ENCODE measurements around the gene LPP.

LPP gene

DNA sequence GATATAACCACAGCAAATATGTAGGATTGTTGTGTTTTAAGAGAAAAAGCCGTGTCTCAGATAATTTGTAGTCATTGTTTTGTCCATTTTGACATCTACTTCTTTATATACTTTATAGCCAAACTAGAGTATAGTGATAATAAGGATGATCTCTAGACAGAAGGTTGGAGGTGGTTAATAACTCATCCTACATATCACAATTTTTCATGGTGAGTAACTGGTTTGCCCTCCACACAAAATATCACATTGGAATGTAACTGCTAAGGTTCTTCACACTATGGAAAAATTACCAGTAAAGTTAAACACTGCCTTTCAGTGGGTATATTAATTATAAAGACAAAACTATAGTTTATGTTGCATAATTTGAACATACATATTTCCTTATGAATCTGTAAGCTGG lies 380.7 kb downstream of the LPP start:
- no peak for DNase-seq

DNA sequence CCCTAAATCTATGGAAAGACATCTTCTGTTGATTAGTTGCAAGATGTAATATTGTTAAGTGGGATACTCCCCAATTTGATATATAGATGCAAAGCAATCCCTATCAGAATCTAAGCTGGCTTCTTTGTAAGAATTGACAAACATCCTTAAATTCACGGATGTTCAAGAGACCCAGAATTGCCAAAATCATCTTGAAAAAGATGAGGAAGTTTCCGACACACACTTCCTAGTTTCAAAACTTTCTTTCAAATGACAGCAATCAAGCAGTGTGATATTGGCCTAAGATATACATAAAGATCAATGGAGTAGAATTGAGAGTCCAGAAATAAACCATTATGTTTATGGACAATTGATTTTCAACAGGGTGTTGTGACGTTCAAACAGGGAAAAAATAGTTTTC lies 383.6 kb downstream of the LPP start:
- DNase-seq = no peak

DNA sequence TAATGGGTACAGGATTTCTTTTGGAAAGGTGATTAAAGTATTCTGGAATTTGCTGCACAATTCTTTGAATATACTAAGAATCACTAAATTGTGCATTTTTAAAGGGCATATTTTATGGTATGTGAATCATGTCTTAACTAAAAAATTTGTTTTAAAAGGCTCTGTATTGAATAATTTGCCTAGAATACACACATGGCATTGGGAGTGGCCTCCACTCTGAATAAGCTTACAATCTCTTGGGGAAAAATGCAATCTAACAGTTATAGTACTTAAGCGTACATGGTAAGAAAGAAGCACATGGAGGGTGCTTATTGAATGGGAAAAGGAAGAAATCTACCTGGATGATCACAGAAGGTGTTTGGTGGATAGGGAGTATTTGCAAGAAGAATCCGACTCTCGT lies 385.1 kb downstream of the LPP start:
- no peak for DNase-seq

DNA sequence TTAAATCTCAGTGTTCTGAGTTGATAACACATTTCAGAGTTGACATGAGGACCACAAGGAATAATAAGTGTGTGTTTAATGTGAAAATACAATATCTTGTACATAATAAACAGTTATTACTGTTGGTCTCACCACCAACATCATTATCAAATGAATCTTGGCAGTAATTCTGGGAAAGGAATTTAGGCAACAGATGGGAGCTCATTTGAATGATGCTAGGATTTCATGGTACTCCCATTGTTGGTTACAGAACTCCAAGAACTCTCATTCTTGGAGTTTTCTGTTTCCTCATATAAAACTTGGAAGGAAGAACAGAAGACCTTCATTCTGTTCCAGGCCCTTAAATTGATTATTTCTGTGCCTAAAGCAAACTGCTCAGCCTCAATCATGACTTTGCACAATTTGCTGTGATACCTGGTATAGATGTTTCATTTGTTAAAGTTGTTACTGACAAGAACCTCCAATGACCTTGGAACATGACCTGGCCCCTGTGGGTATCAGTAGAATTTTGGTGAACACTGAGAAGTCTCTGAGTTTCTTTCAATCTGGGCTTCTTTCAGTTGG lies 385.8 kb downstream of the LPP start:
- DNase-seq = no peak

DNA sequence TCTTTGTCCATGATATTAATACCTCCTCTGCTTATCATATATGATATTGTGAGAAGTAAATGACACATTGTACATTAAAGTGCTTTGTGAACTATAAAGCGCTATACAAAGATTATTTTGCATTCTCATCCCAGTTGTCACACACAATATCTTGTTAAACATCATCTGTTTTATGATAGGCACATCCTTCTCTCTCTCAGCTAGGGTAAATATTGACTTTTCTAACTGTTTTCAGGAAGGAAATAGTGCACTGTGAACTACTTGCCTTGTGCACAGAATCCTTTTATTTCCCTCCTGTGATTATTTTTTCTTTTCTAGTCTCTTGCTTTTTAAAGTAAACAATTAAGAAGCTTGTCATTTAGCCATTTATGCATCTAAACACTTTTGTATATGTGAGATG lies 388.2 kb downstream of the LPP start:
- DNase-seq = peak; percentile 9 to 48

DNA sequence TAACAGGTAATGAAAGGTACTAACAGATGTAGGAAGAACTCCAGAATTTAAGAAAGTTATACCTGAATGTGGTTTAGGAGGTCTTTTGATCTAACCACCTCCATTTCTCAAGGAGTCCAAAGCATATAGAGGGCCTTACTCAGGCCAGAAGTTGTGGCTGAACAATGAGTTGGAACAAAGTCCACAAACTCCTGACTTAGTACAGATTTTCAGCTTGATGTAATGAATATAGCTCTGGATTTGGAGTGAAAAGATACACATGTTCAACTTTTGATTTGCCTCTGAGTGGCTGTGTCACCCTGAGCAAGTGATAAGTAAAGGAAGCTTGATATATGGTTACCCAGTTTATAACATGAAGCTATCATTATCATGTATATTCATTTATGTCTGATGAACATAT lies 390.1 kb downstream of the LPP start:
- no peak for DNase-seq

DNA sequence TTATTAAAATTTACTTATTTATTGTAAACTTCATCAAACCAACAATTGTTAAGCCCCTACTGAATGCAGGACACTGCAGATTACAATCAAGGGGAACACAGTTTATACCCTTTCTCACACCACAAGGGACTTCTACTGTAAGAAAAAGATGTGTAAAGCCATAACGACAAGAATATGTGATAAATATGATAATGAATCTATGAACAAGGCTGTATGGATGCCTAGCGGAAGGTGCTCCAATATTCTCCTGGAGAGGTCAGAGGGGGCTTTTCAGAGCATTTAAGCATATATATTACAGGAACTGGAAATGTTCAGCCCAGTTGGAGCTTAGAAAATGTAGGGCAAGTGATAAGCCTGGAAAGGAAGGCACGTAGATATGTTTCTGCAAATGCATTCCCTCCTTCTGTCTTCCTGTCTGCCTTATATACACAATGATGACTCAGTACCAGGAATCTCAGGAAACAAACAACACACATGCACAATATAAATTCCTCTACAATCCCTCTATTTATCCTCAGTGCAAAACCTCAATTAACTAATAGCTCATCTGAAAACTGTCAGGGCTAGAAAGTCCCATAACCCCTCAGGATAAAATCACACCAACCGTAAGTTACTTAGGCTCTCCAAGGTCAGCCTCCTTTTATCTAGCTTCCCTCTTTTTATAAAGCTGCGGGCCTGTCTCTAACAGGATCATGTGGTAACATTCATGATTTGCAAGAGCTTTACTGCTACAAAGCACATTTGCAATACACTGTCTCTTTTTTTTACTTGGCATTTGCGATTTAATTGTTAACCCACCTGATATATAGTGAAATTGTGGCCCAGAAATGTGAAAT lies 393.1 kb downstream of the LPP start:
- DNase-seq = no peak

DNA sequence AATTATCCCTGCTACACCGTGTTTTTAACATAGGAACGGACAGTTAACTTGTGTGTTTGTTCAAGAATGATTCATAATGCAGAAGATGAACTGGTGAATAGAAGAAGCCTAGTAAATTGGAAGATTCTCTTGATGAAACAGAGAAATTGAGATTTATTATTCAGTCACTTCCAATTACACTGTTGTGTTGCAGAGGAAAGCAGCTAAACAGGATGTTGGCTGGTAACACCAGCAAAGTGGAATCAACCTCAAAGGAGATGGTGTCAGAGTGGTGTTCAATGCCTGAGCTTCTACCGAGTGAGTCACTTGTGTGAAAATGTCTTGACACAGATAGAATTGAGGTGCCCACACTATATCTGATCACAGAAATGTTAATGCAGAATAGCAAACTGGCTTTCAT lies 399.6 kb downstream of the LPP start:
- no peak for DNase-seq

DNA sequence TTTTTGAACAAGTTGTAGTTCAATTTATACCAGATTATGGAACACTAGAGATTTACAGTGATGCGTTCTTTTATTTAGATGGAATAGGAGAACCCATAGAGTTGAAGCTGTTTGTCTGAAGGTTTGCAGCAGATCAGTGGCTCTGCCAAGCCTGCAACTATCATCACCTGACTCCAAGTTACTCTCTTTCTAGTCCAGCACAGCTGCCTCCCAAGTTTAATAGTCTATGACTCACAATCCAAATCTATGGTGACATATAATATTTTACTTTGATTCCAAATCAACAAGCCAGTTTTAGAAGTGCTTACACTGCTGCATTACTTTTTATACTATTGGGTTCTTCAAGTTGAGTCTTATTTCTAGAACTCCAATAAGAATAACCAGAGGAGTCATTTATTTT lies 400.4 kb downstream of the LPP start:
- no peak for DNase-seq

DNA sequence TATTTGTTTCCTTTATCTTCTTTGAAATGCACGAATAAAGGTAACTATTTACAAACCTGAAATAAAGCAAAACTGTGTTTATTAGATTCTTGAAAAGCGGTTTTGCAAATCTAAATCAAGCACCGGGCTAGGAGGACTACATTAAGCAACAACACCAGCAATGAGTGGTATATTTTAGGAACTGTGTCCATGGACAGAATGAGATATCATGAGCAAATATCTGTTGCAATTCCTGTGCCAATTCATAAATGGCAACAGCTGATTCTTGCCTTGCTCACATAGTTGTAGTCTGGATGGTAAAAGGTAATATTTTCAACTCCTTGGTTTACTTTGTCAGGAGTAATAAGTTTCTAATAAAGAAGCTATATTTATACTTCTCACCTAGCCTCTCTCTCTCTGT lies 403.3 kb downstream of the LPP start:
- DNase-seq = no peak

DNA sequence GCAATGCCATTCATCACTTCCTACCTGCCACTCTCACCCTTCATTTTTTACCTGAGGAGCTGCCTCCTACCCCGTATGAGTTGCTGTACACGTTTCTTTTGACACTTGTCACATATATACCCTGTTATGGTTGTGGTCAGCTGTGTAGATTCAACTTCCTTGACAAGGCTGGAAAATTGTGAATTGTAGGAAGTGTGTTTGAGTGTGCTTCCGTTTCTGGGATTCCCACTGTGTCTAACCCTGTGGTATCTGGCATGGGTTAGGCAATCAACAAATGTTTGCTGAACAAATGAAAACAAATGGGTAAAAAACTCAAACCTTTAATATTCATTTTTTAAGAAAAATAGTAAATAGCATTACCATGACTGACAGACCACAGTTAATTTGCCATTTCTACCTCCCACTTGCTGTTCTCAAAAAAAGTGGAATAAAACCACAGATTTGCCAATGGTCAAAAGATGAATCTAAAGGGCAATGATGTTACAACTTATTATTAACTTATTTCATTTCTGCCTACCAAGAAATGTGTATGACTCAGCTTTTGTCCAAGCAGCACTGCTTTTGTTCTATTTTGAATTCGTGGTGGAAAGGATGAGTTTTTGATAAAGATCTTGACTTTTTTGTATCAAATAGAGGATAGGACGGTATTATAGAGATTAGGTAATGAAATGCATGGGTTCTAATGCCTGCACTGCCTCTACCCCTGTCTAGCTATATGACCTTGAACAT lies 404.6 kb downstream of the LPP start:
- no peak for DNase-seq

DNA sequence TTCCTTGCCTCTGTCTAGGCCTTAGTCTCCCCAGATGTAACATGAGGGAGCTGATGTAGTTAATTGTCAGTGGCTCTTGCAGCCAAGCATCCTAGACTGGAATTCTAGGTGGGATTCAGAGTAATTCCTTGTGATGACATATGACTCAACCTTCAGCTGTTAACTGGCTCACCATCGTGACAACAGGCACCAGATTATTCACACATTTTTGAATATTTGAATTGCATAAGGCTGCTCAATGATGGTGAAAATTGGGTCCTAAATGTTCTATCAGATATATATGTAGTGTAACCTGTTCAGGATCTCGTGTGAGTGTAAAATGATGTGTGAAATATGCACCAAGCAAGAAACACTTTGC lies 405.1 kb downstream of the LPP start:
- DNase-seq = no peak

DNA sequence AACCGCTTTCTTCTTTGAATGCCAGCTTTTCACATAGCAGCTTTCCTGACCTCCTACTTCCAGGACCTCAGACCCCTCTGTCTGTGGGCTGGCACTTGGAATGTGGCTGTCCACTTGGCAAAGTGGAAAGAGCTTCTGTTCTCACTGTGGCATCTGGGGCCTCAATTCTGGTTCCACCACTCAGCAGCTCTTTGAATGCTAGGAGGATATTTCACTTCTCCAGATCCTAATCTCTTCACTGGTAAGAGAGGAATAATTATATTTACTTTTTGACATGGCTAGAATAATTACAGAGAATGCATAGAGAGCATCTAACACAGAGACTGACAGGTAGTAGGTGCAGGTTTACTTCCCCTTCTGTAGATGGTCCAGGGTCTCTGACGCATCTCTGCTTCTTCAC lies 405.9 kb downstream of the LPP start:
- no peak for DNase-seq

DNA sequence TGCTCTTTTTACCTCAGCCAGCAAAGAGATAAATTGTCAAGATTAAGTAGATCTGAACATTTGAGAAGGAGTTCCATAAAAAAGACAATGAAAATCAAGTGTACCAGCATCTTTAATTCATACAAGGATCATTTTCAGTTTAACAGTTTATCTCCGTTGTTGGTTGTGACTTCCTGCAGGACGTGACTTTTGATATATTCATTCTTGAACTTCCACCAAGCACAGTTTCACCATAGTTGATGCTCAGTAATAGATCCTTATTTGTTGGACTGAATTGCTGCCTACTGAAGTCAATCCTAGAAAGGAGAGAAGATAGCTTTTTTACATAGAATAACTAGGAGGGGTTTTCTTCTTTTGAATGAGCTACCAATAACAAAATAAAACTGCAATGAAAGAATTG lies 408.2 kb downstream of the LPP start:
- DNase-seq = no peak

DNA sequence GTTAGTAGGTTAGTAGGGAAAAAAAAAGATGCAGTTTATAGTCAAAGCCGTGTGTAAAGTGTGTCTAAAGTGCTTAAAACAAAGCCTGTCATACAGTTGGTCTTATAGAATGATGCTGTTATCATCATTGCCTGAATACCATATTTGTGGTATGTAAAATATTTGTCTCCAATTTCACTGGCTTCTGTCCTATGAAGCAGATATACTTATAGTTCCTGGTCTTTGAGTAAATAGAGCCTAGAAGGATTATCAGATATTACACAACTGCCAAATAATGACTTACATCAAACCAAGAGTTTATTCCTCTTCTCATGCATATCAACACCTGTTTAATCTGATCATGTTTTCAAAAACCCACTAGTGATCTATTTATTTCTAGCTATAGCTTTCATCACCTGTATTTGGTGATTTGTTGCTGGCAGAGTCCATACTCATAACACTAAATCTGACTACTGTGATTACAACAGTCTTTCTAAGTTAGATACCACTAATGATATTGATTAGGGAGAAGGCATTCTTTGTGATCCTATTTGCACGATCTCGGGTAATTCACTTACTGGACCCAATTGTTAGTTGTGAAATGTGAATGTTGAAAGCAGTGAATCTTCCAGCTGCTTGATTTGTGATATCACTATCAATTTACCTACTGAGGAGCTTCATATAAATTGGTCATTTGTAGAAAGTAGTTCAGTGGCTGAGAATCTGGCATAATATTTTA lies 413.7 kb downstream of the LPP start:
- DNase-seq = peak in 1 of 2 experiments; percentile 23

DNA sequence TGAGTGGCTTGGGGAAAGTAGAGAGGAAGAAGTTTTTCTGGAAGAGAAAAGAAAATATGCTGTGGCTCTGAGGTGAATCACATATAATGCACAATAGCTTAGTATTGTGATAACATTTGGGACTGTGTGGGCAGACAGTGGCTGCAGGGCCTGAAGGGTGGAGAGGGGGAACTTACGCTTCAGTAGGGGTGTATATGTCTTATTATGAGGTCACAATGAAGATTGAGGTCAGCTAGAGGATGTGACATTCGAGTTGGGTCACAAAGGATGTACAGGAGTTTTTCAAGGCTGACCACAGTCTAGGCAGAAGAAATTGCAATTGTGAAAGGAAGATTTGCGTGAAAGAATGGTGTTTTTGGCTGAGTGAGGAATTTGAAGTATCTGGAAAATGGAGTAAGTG lies 414.8 kb downstream of the LPP start:
- no peak for DNase-seq

DNA sequence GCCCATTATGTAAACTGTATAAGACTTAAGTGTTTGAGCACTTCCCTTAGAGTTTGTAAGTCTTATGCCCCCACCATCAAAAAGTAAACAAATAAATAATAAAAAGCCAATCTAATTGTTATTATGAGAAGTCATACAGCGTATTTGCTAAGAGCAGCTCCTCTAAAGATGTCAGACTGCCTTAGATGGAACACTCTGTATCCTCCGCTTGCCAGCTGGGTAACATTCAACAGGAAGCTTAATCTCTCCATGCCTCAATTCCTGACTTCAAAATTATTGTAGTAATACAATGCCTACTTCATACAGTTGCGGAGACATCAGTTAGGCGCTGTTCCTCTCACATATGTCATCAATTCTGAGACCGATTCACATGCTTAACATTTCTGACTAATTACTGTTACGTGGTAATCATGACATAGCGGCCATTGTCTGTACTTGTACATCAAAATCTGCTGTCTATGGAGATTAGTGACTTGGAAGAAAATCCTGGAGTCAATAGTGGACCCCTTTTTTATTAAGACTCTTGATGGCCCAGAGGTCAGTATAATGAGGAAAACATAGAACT lies 417.7 kb downstream of the LPP start:
- DNase-seq = no peak

DNA sequence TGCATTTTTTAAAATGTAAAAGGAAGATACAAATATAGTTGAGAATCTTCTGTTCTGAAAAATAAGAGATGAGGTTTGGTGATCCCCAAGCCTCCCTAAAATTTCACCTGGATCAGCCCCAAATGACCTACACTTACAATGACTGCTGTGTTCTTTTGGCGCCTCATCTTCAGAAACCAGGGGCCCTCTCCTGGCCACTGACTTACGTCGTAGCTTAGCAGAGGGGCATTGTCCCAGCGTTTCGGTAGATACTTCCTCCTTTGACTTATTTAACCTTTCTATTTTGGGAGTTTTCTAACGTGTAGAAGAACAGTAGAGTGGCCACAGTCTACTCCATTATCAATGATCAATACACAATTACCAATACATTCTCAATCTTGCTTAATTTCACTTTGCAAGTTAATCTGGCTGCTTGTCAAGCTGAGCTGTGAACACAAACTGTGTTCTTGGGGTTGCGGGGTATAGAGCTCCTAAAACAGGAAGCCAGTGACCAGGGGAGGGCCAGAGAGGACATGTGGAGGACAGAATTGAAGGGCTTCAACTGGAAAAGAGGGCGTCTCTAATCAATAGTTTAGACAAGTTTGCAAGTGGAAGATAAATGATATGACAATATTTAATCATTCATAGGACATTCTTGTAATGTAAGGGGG lies 419.5 kb downstream of the LPP start:
- peak in 1 of 2 experiments; percentile 5 for DNase-seq

DNA sequence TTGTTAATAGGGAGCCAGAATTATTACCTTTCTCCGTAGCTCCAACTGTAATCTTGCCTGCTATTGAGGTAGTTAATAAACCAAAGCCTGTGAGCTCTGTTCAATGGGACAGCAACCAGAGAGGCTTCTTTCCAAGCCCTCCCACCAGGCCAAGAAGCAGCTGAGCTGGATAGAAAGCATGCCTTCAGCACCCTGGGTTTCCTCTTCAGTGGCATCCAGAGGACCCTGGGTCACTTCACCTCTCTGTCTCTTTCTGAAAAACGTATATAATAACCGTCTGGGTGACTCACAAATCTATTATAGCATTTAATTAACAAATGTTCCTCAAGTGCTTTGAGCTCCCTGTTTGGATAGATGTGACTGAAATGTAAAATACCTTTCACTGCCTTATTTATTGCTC lies 420.0 kb downstream of the LPP start:
- no peak for DNase-seq

DNA sequence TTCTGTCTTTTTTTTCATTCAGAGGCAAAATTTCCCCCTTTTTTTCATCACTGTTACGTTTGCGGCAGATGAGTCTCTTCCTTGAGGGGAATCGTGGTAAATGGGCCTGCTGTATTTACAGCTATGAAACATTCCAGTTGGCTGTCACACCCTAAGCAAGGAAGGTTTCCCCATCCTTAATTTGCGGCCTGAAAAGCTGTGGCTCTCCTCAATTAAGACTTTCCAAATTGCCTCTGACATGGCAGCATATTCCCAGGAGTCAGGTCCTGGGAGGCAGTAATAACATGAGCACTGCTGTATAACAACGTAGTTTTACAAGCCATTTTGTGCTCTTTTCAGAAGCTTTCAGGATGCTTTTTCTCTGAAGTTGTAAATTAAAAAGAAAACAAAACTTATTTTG lies 420.9 kb downstream of the LPP start:
- DNase-seq = no peak

DNA sequence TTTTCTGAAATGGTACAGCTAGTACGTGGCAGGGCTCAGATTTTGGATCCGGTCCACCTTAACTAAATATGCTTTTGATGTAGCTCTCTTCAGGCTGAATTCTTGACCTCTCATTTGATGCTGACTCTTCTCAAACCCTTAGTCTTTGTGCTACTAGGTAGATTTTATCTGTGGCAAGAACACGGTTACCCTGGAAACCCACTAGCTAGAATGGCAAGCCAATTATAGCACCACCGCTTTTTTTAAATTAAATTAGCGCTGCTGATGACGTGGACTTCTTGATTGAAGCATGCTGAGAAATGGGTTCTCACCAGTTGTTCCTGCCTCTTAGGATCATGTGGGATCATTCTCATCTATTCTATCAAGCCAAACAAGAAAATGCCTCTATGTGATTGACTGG lies 421.5 kb downstream of the LPP start:
- no peak for DNase-seq

DNA sequence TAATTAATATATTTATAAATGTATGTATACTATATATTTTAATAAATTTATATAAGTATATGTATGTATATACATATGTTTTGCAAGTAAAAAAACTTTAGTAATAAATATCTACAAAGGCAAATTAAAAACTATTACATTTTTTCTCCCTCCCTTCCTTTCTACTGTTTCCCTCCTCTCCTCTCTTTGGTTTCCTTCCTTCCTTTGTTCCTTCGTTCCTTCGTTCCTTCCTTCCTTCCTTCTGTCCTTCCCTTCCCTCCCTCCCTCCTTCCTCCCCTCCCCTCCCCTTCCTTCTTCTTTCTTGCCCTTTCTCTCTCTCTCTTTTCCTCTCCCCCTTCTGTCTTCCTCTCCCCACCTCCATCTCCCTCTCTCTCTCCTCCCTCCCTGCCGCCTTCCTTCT lies 423.6 kb downstream of the LPP start:
- no peak for DNase-seq
